Measurements from ENCODE around the gene DLK2. TPM values are rescaled to one million over a fixed set of nuclear protein-coding genes. Genes with fewer than 3 reads are reported as not detected.

The DLK2 gene
- total RNA-seq, 1 experiment from 2014 or later, result 0.81 TPM

GRCh38 chr6:43502666-43503065 lies 47.3 kb upstream of the DLK2 start:
- POLR2A ChIA-PET, result no interaction called here
- ATAC-seq (no peak), DNase-seq (ENCODE audit: low spot score) (no peak)
- Mint-ChIP-seq H3K4me3 (no peak overlapping the region), H3K27me3 (ENCODE audit: low read depth) (peaks cover 8% of the 10 kb centered on the region), H3K36me3 (peaks cover 49% of the 10 kb centered on the region), H3K9me3 (no peaks in the 10 kb centered on the region), H3K27ac (no peak overlapping the region), H3K4me1 (no peaks in the 10 kb centered on the region)
- no peak for TF ChIP-seq ESRRA (CRISPR knock-in tag; IDR thresholded peaks at IDR 0.05; ENCODE audit: borderline replicate concordance)
- no peak for TF ChIP-seq MXD4 (CRISPR knock-in tag; IDR thresholded peaks at IDR 0.05; ENCODE audit: borderline replicate concordance)
- TF ChIP-seq SP1 (CRISPR knock-in tag; conservative IDR thresholded peaks at IDR 0.05), result no peak
- TF ChIP-seq ZNF232 (CRISPR knock-in tag; IDR thresholded peaks at IDR 0.05), result no peak
- no peak for TF ChIP-seq ZNF396 (CRISPR knock-in tag; IDR thresholded peaks at IDR 0.05; ENCODE audit: borderline replicate concordance)
- TF ChIP-seq CREB1 (CRISPR knock-in tag; IDR thresholded peaks at IDR 0.05), result no peak
- no peak for TF ChIP-seq ARID4B (CRISPR knock-in tag; IDR thresholded peaks at IDR 0.05; ENCODE audit: borderline replicate concordance)
- CTCF ChIA-PET, result no interaction called here

- no peak overlapping the region for H3K27ac Mint-ChIP-seq
- ChIA-PET POLR2A (interaction anchor here (0.6 kb wide), 1 partner anchor 142 kb away, joined by 3 read pairs; no protein-coding TSS in a partner anchor), CTCF (interaction anchor here (0.6 to 1.0 kb wide), 4 partner anchors 9 to 50 kb away, joined by 3 to 5 read pairs (median 4); partner anchors contain the start of genes LRRC73, POLR1C and YIPF3)
- H3K4me1 Mint-ChIP-seq, result peaks cover 4% of the 10 kb centered on the region
- no peaks in the 10 kb centered on the region for H3K27me3 Mint-ChIP-seq (ENCODE audit: low read depth)
- ATAC-seq, result no peak
- peaks cover 46% of the 10 kb centered on the region for H3K36me3 Mint-ChIP-seq
- DNase-seq (ENCODE audit: low spot score), result no peak
- H3K4me3 Mint-ChIP-seq, result no peak overlapping the region
- H3K9me3 Mint-ChIP-seq, result no peaks in the 10 kb centered on the region
- TF ChIP-seq TEAD4 (CRISPR knock-in tag; IDR thresholded peaks at IDR 0.05) (no peak), RELA (CRISPR knock-in tag; IDR thresholded peaks at IDR 0.05; ENCODE audit: borderline replicate concordance) (no peak), TCF7 (CRISPR knock-in tag; IDR thresholded peaks at IDR 0.05; ENCODE audit: low read depth) (no peak), CTCF (IDR thresholded peaks at IDR 0.05) (no peak), FOXJ3 (CRISPR knock-in tag; IDR thresholded peaks at IDR 0.05; ENCODE audit: borderline replicate concordance) (no peak), ZNF281 (CRISPR knock-in tag; IDR thresholded peaks at IDR 0.05) (no peak), NFYB (CRISPR knock-in tag; conservative IDR thresholded peaks at IDR 0.05; ENCODE audit: low read depth) (no peak), ZNF232 (CRISPR knock-in tag; IDR thresholded peaks at IDR 0.05) (no peak), ERG (CRISPR knock-in tag; IDR thresholded peaks at IDR 0.05) (no peak), ZNF416 (CRISPR knock-in tag; IDR thresholded peaks at IDR 0.05) (no peak)
Observed at GRCh38 chr6:43500921-43501320, 45.6 kb upstream of the DLK2 start.

Data from WTC11 (cell line).